ENCODE data around the gene HIP1R. TPM values are rescaled to one million over a fixed set of nuclear protein-coding genes. Genes with fewer than 3 reads are reported as not detected.
"Not testable (repeated sequence)": the region's sequence is repeated elsewhere in the genome, so short reads cannot be mapped to it uniquely, and the experiment has no call there.

HIP1R gene
- total RNA-seq, 4 donors from 2014 or later: 27.3 to 46.3 (median 44.8) TPM

GRCh38 chr12:122896662-122897061 is 61.4 kb downstream of the HIP1R start:
- Histone ChIP-seq H3K27ac (peak overlapping the region; percentile 88 to 99 (median 96)), H3K27me3 (no peaks in the 10 kb centered on the region), H3K9me3 (no peaks in the 10 kb centered on the region), H3K4me1 (peaks cover 35 to 82% (median 42%) of the 10 kb centered on the region in 3 donors), H3K4me3 (no peak overlapping the region), H3K36me3 (no peaks in the 10 kb centered on the region)
- intact Hi-C loops (cut with DNase I): no loop called here
- no peak for DNase-seq
- no peak for TF ChIP-seq CTCF (IDR thresholded peaks at IDR 0.05)
- TF ChIP-seq POLR2A (IDR thresholded peaks at IDR 0.05): no peak
- 89 to 98% methylated on average over 7 of the region's 7 CpGs for WGBS, 2 donors

- no peaks in the 10 kb centered on the region for H3K27me3 ChIP-seq
- TF ChIP-seq CTCF (IDR thresholded peaks at IDR 0.05) (no peak), POLR2A (IDR thresholded peaks at IDR 0.05) (no peak)
- H3K4me3 ChIP-seq: no peak overlapping the region
- 96 to 99% methylated on average over 6 of the region's 6 CpGs for WGBS, 2 donors
- no peaks in the 10 kb centered on the region for H3K36me3 ChIP-seq
- no peak for DNase-seq
- peak overlapping the region in 2 of 4 donors; percentile 63 to 96 for H3K27ac ChIP-seq
- intact Hi-C loops (cut with DNase I): no loop called here
- peaks cover 5 to 50% (median 13%) of the 10 kb centered on the region in 3 donors for H3K4me1 ChIP-seq
- H3K9me3 ChIP-seq: no peaks in the 10 kb centered on the region
Observed at GRCh38 chr12:122899887-122900286, 64.6 kb downstream of the HIP1R start.

GRCh38 chr12:122902854-122903692 is 67.8 kb downstream of the HIP1R start:
- 42 to 49% methylated on average over 10 of the region's 10 CpGs for WGBS, 2 donors
- H3K27ac ChIP-seq: no peak overlapping the region
- H3K9me3 ChIP-seq: no peaks in the 10 kb centered on the region
- H3K4me1 ChIP-seq: peaks cover 0 to 25% (median 4%) of the 10 kb centered on the region in 3 donors
- intact Hi-C loops (cut with DNase I): no loop called here
- no peaks in the 10 kb centered on the region for H3K27me3 ChIP-seq
- TF ChIP-seq CTCF (IDR thresholded peaks at IDR 0.05) (no peak), POLR2A (IDR thresholded peaks at IDR 0.05) (no peak)
- no peaks in the 10 kb centered on the region for H3K36me3 ChIP-seq
- no peak for DNase-seq
- no peak overlapping the region for H3K4me3 ChIP-seq

GRCh38 chr12:122903693-122904034 is 68.4 kb downstream of the HIP1R start:
- TF ChIP-seq CTCF (IDR thresholded peaks at IDR 0.05): no peak
- no peak for TF ChIP-seq POLR2A (IDR thresholded peaks at IDR 0.05)
- DNase-seq: no peak
- H3K36me3 ChIP-seq: no peaks in the 10 kb centered on the region
- intact Hi-C loops (cut with DNase I): no loop called here
- H3K27ac ChIP-seq: no peak overlapping the region
- H3K4me3 ChIP-seq: no peak overlapping the region
- H3K27me3 ChIP-seq: no peaks in the 10 kb centered on the region
- H3K9me3 ChIP-seq: no peaks in the 10 kb centered on the region
- peaks cover 0 to 19% (median 0%) of the 10 kb centered on the region in 3 donors for H3K4me1 ChIP-seq
- 73 to 79% methylated on average over 6 to 7 of the region's 7 CpGs for WGBS, 2 donors

- WGBS, 2 donors: 85 to 90% methylated on average over 2 to 3 of the region's 5 CpGs
- H3K9me3 ChIP-seq; DNase-seq; H3K4me3 ChIP-seq; H3K36me3 ChIP-seq; H3K4me1 ChIP-seq; intact Hi-C loops (cut with DNase I); H3K27me3 ChIP-seq; H3K27ac ChIP-seq: not testable (repeated sequence)
Observed at GRCh38 chr12:122905258-122905657, 70.0 kb downstream of the HIP1R start.

Measured in esophagus squamous epithelium (tissue), 5 donors.